ENCODE results near the gene MYOG. TPM values are rescaled to one million over a fixed set of nuclear protein-coding genes. Genes with fewer than 3 reads are reported as not detected.

The MYOG gene
- total and polyA plus RNA-seq, 2 experiments from 2014 or later = not detected

- Mint-ChIP-seq H3K36me3 (ENCODE audit: low read depth) (no peaks in the 10 kb centered on the region; the same call in 2 of the 3 replicates), H3K4me3 (peak overlapping the region; percentile 66), H3K27me3 (ENCODE audit: insufficient read depth, low read depth, poor library complexity) (peaks cover 33% of the 10 kb centered on the region), H3K9me3 (no peaks in the 10 kb centered on the region), H3K4me1 (peaks cover 11% of the 10 kb centered on the region), H3K27ac (no peak overlapping the region)
- Histone ChIP-seq H3K36me3 (ENCODE audit: insufficient read depth) (no peaks in the 10 kb centered on the region), H3F3A (replicated peaks; ENCODE audit: low read depth) (no peaks in the 10 kb centered on the region), H3K4me1 (ENCODE audit: insufficient read depth) (no peaks in the 10 kb centered on the region; the same call in 1 of the 2 replicates), H3K9me2 (ENCODE audit: insufficient read depth) (no peaks in the 10 kb centered on the region), H3K27ac (ENCODE audit: low read depth) (no peak overlapping the region), H2AFZ (peak overlapping the region; percentile 90), H3K27me3 (ENCODE audit: insufficient read depth) (peaks cover 44% of the 10 kb centered on the region), H4K20me1 (replicated peaks; ENCODE audit: insufficient read depth) (no peaks in the 10 kb centered on the region), H3K4me2 (peak overlapping the region; percentile 85), H3K79me2 (replicated peaks; ENCODE audit: insufficient read depth) (no peaks in the 10 kb centered on the region), H3K4me3 (peak overlapping the region; percentile 65)
- TF ChIP-seq REST (IDR thresholded peaks at IDR 0.05; ENCODE audit: unreplicated experiment) (no peak), NANOG (IDR thresholded peaks at IDR 0.05; ENCODE audit: borderline replicate concordance) (no peak), JUNB (IDR thresholded peaks at IDR 0.05; ENCODE audit: unreplicated experiment) (no peak), STAT1 (IDR thresholded peaks at IDR 0.05; ENCODE audit: unreplicated experiment) (no peak), ZNF462 (CRISPR knock-in tag; IDR thresholded peaks at IDR 0.05) (no peak), CTCF (conservative IDR thresholded peaks at IDR 0.05; ENCODE audit: low read depth in 2 of 2) (no peak), ETS1 (IDR thresholded peaks at IDR 0.05) (no peak), EZH2phosphoT487 (IDR thresholded peaks at IDR 0.05; ENCODE audit: unreplicated experiment) (no peak), ZNF114 (CRISPR knock-in tag; IDR thresholded peaks at IDR 0.05) (no peak), EZH2 (IDR thresholded peaks at IDR 0.05; ENCODE audit: low read depth, unreplicated experiment) (no peak), POLR2AphosphoS5 (IDR thresholded peaks at IDR 0.05; ENCODE audit: low read depth) (no peak)
- peak; percentile 58 for DNase-seq (ENCODE audit: low spot score)
- ATAC-seq = peak; percentile 90
Observed at GRCh38 chr1:203075236-203076030, 10.4 kb downstream of the MYOG start.
